ENCODE measurements around the gene PRIMA1.
"Not testable (repeated sequence)": the region's sequence is repeated elsewhere in the genome, so short reads cannot be mapped to it uniquely, and the experiment has no call there.

PRIMA1 gene

GRCh38 chr14:93788293-93788542, at the start of gene PRIMA1:
Gene PRIMA1 (minus strand): TSS chr14:93788485. CDS start chr14:93787718, 767 bp downstream.
- no peak for DNase-seq
- in situ Hi-C loops (cut with HindIII; ENCODE audit: low pct_ligation_motif_present, low pct_unique_long_range_greater_than_20kb, low sequenced_read_pairs) = no loop called here

- DNase-seq = no peak
- in situ Hi-C loops (cut with HindIII; ENCODE audit: low pct_ligation_motif_present, low pct_unique_long_range_greater_than_20kb, low sequenced_read_pairs) = no loop called here
Observed at GRCh38 chr14:93834699-93835371, 46.5 kb upstream of the PRIMA1 start.

- in situ Hi-C loops (cut with HindIII; ENCODE audit: low pct_ligation_motif_present, low pct_unique_long_range_greater_than_20kb, low sequenced_read_pairs) = no loop called here
- DNase-seq = no peak
Observed at GRCh38 chr14:93832665-93833064, 44.4 kb upstream of the PRIMA1 start.

- in situ Hi-C loops (cut with HindIII; ENCODE audit: low pct_ligation_motif_present, low pct_unique_long_range_greater_than_20kb, low sequenced_read_pairs) = no loop called here
- no peak for DNase-seq
Observed at GRCh38 chr14:93832081-93832480, 43.8 kb upstream of the PRIMA1 start.

DNA sequence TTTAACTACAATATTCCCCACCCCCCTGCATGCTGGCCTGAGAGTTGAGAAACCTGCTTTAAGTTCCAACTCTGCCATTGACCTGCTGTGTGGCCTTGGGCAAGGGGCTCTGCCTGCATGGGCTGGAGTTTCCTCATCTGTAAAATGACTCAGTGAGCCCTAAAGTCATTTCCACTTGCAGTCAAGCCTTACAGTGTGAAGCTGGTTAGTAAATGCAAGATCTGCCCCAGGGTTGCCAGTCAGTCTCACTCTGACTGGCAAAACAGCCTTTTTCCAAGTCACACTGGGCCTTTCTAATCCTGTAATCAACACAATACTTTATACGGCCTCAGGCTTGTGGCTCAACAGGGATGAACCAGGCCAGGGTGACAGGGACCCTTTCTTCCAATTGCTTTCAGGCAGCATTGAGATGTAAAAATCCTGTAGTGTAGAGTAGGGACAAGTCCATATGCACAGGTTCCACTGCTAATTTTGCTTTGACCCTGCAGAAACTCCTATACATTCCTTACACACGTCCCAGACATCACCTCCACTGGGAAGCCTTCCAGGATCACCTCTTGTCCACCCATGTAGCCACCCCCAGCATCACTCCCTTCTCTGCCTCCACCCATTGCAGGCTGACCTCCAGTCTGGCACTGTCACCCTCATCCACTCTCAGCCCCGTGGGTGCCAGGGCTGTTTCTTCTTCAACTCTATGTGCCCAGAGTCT, 42.6 kb upstream of the PRIMA1 start:
- in situ Hi-C loops (cut with HindIII; ENCODE audit: low pct_ligation_motif_present, low pct_unique_long_range_greater_than_20kb, low sequenced_read_pairs) = no loop called here
- no peak for DNase-seq

DNA sequence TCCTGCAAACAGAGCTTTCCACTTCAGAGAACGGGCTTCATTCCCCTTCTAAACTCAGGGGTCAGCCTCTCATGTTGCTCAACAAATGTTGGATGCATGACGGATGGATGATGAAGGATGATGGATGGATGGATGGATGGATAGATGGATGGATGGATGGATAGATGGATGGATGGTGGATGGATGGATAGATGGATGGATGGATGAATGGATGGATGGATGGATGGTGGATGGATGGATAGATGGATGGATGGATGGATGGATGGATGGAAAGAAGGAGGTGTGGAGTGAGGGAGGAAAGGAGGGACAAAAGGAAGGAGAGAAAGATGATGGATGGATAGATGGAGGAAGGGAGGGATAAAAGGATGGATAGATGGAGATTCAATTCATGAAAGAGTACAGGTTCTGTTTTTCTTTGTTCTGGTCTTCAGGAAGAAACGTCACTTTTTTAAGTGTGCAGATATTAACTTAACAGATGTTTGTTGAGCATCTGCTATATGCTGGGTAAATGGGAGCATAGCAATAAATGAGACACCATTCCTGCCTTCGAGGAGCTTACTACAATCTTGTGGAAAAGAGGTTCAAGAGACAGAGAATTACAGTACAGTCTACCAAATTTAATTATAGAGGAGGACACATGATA, 41.7 kb upstream of the PRIMA1 start:
- in situ Hi-C loops (cut with HindIII; ENCODE audit: low pct_ligation_motif_present, low pct_unique_long_range_greater_than_20kb, low sequenced_read_pairs) = no loop called here
- no peak for DNase-seq

DNA sequence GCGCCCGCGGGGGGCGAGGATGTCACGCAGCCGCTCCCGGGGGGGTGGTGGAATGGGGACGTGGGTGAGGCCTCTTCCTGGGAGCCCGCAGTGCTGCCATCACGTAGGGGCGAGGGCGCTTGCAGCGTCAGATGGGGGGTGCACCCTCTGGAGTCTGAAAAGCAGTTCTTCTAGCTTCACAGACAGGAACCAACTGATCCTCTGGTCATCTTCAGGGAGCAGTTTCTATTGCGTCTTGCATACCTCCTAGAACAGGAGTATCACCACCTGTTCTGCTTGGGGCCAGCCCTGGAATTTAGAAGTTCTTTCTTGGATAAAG, 36.9 kb upstream of the PRIMA1 start:
- in situ Hi-C loops (cut with HindIII; ENCODE audit: low pct_ligation_motif_present, low pct_unique_long_range_greater_than_20kb, low sequenced_read_pairs) = no loop called here

GRCh38 chr14:93824518-93825234, 36.4 kb upstream of the PRIMA1 start:
- in situ Hi-C loops (cut with HindIII; ENCODE audit: low pct_ligation_motif_present, low pct_unique_long_range_greater_than_20kb, low sequenced_read_pairs) = no loop called here
- DNase-seq = no peak

More for the DNA sequence above, 36.9 kb upstream of the PRIMA1 start:
- DNase-seq = no peak

- in situ Hi-C loops (cut with HindIII; ENCODE audit: low pct_ligation_motif_present, low pct_unique_long_range_greater_than_20kb, low sequenced_read_pairs) = no loop called here
- no peak for DNase-seq
Observed at GRCh38 chr14:93824076-93824475, 35.8 kb upstream of the PRIMA1 start.

GRCh38 chr14:93821051-93821450, 32.8 kb upstream of the PRIMA1 start:
- DNase-seq = no peak
- in situ Hi-C loops (cut with HindIII; ENCODE audit: low pct_ligation_motif_present, low pct_unique_long_range_greater_than_20kb, low sequenced_read_pairs) = no loop called here

GRCh38 chr14:93818857-93819256, 30.6 kb upstream of the PRIMA1 start:
- in situ Hi-C loops (cut with HindIII; ENCODE audit: low pct_ligation_motif_present, low pct_unique_long_range_greater_than_20kb, low sequenced_read_pairs) = no loop called here
- DNase-seq = no peak

DNA sequence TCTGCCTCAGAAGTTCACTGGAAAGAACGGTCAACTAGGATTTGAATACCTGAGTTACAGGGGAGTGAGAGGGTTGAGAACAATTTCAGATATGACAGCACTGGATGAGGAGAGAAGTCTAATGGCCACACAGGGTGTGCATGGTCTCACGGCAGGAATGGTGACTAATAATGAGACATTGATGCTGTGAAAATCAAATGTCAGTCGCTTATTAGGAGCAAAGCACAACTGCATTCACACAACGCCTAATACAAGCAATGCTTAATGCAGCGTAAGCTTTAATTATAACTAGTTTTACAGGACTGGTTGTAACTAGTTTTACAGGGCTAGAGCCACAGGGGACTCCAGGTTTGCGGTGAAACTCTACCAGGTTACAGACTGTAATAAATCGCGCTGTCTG, 23.4 kb upstream of the PRIMA1 start:
- no peak for DNase-seq

DNA sequence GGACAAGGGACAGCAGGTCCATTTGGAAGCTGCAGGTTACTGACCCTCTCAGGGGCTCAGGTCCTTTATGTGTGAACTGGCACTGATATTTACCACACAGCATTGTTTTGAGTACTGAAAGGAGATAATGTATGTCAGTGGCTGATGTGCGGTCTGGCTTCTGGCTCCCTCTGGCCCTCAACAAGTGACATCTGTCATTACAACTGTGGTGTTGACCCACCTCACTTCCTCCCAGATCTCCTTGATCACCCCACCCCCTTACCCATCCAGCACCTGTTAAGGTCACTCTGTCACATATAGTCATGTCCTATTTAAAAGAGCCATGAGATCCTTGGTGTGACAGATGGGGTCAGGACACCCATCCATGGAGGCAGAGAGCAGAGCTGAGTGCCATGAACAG, 22.7 kb upstream of the PRIMA1 start:
- in situ Hi-C loops (cut with HindIII; ENCODE audit: low pct_ligation_motif_present, low pct_unique_long_range_greater_than_20kb, low sequenced_read_pairs) = no loop called here

More for the DNA sequence above, 23.4 kb upstream of the PRIMA1 start:
- in situ Hi-C loops (cut with HindIII; ENCODE audit: low pct_ligation_motif_present, low pct_unique_long_range_greater_than_20kb, low sequenced_read_pairs) = no loop called here

DNA sequence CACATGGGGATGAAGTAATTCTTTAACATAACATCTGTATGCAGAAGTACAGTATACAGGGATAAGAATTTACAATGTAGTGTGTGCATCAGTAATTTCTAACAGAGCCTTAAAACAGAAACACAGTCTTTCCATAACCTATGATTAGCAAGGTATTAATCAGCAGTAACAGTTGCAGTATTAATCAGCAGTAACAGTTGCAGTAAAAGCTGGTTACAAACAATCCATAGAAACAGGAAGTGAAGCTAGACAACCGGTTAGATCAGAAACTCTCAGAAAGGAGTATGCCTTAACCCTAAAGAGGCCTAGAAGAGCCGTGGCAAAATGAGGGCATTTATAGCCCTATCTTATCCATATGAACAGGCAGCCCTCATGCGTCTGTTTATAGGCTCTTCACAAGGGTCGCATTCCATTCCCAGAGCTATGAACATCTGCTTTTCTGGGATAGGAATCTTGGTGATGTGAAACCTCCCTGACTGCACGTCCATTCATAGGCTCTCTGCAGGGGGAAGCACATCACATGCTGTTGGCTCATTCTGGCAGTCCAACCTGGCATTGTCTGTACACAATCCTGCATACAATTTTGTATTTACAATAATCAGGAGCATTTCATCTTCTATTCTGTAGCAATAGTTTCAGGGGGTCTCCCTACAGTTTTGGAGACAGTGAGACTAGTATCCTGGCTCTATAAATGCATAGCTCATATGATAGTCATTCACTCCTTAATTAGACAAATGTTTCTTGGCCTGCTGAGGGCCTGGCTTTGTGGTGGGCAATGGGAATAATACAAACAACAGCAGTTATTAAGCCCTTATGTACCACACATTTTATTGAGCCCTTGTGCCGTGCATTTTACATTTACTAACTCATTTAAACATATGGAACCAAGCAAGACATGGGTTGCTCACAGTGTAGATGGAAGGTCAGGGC, 21.5 kb upstream of the PRIMA1 start:
- DNase-seq; in situ Hi-C loops (cut with HindIII; ENCODE audit: low pct_ligation_motif_present, low pct_unique_long_range_greater_than_20kb, low sequenced_read_pairs): not testable (repeated sequence)

More for the DNA sequence above, 22.7 kb upstream of the PRIMA1 start:
- no peak for DNase-seq

- in situ Hi-C loops (cut with HindIII; ENCODE audit: low pct_ligation_motif_present, low pct_unique_long_range_greater_than_20kb, low sequenced_read_pairs) = no loop called here
- DNase-seq = no peak
Observed at GRCh38 chr14:93804654-93805053, 16.4 kb upstream of the PRIMA1 start.

DNA sequence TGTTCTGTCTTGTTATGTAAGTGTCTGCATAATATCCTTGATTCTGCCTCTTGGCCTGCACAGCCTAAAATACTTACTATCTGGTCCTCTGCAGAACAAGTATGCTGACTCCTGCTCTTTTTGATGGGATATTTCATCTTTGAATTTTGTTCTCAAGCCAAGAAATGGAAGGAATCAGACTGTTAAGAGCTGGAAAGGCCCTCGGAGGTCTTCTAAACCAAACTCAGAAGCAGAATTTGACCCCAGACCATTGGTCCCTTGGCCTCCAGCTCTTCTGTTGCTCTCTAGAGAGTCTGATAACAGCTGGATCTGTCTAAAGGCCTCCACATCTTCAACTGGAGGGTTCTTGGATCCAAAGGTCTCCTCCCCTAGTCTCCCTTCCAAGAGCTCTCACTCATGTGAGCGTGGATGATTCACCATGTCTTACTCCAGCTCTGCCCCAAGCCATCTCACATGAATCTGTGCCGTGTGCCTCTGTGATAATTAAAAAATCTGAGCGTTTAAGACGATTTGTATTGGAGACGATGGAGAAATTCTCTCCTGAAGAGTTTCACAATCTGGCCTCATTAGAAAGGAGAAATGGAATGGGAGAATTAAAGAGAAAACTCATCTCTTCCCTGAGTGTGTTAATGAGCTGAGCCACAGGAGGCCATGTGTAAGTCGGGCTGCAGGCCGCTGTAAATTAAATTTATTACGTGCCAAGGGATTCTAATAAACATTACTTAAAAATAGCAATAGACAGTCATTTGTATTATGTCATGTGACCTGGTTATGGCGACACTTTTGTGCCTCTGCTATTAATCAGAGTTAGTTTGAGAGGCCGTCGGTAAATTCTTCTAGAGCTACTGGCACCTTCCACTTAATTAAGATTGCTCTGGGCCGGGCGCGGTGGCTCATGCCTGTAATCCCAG, 15.4 kb upstream of the PRIMA1 start:
- no peak for DNase-seq
- in situ Hi-C loops (cut with HindIII; ENCODE audit: low pct_ligation_motif_present, low pct_unique_long_range_greater_than_20kb, low sequenced_read_pairs) = no loop called here

DNA sequence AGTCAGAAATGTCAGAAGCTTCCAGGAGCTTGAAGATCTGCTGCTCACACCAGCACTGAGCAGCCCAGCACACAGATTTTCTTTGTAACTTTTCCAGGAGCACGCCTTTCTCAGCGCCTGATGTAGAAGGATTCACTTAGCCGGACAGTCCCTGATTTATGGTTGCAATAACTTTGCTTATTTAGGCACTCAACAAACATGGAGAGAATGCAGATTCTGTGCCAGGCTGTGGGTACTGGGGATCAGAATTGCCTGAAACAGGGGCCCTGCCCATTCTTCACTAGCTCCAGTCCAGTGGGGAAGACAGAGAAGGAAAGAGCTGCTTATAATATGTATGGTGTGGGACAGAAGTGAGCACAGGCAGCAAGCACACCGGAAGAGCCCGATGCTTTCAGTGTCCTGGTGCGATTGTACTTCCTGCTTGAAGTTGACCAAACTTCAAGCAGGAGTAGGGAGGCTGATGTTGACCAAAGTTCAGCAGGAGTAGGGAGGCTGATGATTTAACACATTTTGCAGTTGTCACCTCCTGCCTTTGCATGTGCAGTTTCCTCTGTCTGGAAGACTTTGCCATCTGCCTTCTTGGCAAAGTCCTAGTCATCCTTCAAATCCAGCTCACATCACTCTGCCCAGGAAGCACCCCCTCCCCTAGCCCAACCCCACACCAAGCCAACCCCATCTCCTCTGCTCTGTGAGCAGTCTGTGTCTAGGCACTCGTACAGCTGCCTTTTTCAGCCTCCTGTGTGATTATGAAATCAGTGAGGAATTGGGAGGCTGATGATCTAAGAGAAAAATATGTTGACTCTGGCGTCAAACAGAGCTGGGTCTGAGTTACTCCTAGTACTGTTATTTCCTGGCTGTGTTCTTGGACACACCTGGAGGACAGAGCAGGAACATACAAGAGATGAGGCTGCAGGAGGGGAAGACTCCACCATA, 12.0 kb upstream of the PRIMA1 start:
- in situ Hi-C loops (cut with HindIII; ENCODE audit: low pct_ligation_motif_present, low pct_unique_long_range_greater_than_20kb, low sequenced_read_pairs) = no loop called here
- no peak for DNase-seq
